ENCODE measurements around the gene FAM13A.

The FAM13A gene

GRCh38 chr4:89026542-89026941 is 30.4 kb downstream of the FAM13A start:
- no peak for DNase-seq (ENCODE audit: low read depth)
- TF ChIP-seq MAX (IDR thresholded peaks at IDR 0.05; ENCODE audit: low read depth, low read length): no peak
- no peak for TF ChIP-seq CTCF (IDR thresholded peaks at IDR 0.05; ENCODE audit: low read depth, low read length)
- no peak for TF ChIP-seq POLR2A (IDR thresholded peaks at IDR 0.05; ENCODE audit: extremely low read depth, insufficient read length)
- no peak for TF ChIP-seq MYC (IDR thresholded peaks at IDR 0.05; ENCODE audit: low read depth, low read length)
- no peak overlapping the region for H3K4me3 ChIP-seq (ENCODE audit: low read depth, low read length)

GRCh38 chr4:89024051-89024675 is 32.8 kb downstream of the FAM13A start:
- H3K4me3 ChIP-seq (ENCODE audit: low read depth, low read length): no peak overlapping the region
- TF ChIP-seq CTCF (IDR thresholded peaks at IDR 0.05; ENCODE audit: low read depth, low read length) (peak; percentile 56), MAX (IDR thresholded peaks at IDR 0.05; ENCODE audit: low read depth, low read length) (no peak), POLR2A (IDR thresholded peaks at IDR 0.05; ENCODE audit: extremely low read depth, insufficient read length) (no peak), MYC (IDR thresholded peaks at IDR 0.05; ENCODE audit: low read depth, low read length) (no peak)
- peak; percentile 74 for DNase-seq (ENCODE audit: low read depth)

GRCh38 chr4:89023140-89023539 is 33.8 kb downstream of the FAM13A start:
- TF ChIP-seq MAX (IDR thresholded peaks at IDR 0.05; ENCODE audit: low read depth, low read length) (no peak), POLR2A (IDR thresholded peaks at IDR 0.05; ENCODE audit: extremely low read depth, insufficient read length) (no peak), MYC (IDR thresholded peaks at IDR 0.05; ENCODE audit: low read depth, low read length) (no peak), CTCF (IDR thresholded peaks at IDR 0.05; ENCODE audit: low read depth, low read length) (no peak)
- DNase-seq (ENCODE audit: low read depth): no peak
- H3K4me3 ChIP-seq (ENCODE audit: low read depth, low read length): no peak overlapping the region

- DNase-seq (ENCODE audit: low read depth): no peak
- TF ChIP-seq MYC (IDR thresholded peaks at IDR 0.05; ENCODE audit: low read depth, low read length) (no peak), CTCF (IDR thresholded peaks at IDR 0.05; ENCODE audit: low read depth, low read length) (no peak), MAX (IDR thresholded peaks at IDR 0.05; ENCODE audit: low read depth, low read length) (no peak), POLR2A (IDR thresholded peaks at IDR 0.05; ENCODE audit: extremely low read depth, insufficient read length) (no peak)
- no peak overlapping the region for H3K4me3 ChIP-seq (ENCODE audit: low read depth, low read length)
Measured at GRCh38 chr4:89022426-89023128, 34.4 kb downstream of the FAM13A start.

- TF ChIP-seq MAX (IDR thresholded peaks at IDR 0.05; ENCODE audit: low read depth, low read length) (no peak), CTCF (IDR thresholded peaks at IDR 0.05; ENCODE audit: low read depth, low read length) (no peak), MYC (IDR thresholded peaks at IDR 0.05; ENCODE audit: low read depth, low read length) (no peak), POLR2A (IDR thresholded peaks at IDR 0.05; ENCODE audit: extremely low read depth, insufficient read length) (no peak)
- DNase-seq (ENCODE audit: low read depth): no peak
- no peak overlapping the region for H3K4me3 ChIP-seq (ENCODE audit: low read depth, low read length)
Measured at GRCh38 chr4:89021684-89022083, 35.3 kb downstream of the FAM13A start.
